ENCODE results near the gene HOXA3.

The HOXA3 gene

GRCh38 chr7:27064159-27064558, 88.2 kb downstream of the HOXA3 start:
- H3K9ac ChIP-seq (ENCODE audit: low read depth, low read length) = no peak overlapping the region
- H3K27me3 ChIP-seq (ENCODE audit: control insufficient read depth, insufficient read depth, low read length) = no peaks in the 10 kb centered on the region
- no peaks in the 10 kb centered on the region for H3K4me1 ChIP-seq (ENCODE audit: control insufficient read depth, insufficient read depth, low read length)
- H3K4me3 ChIP-seq (ENCODE audit: low read depth, low read length) = no peak overlapping the region
- no peaks in the 10 kb centered on the region for H3K36me3 ChIP-seq (ENCODE audit: control insufficient read depth, insufficient read depth, low read length)
- no peaks in the 10 kb centered on the region for H3K9me3 ChIP-seq (ENCODE audit: control insufficient read depth, insufficient read depth, low read length)

GRCh38 chr7:27062946-27063345, 89.4 kb downstream of the HOXA3 start:
- Histone ChIP-seq H3K27me3 (ENCODE audit: control insufficient read depth, insufficient read depth, low read length) (no peaks in the 10 kb centered on the region), H3K9me3 (ENCODE audit: control insufficient read depth, insufficient read depth, low read length) (no peaks in the 10 kb centered on the region), H3K4me1 (ENCODE audit: control insufficient read depth, insufficient read depth, low read length) (no peaks in the 10 kb centered on the region), H3K9ac (ENCODE audit: low read depth, low read length) (no peak overlapping the region), H3K36me3 (ENCODE audit: control insufficient read depth, insufficient read depth, low read length) (no peaks in the 10 kb centered on the region), H3K4me3 (ENCODE audit: low read depth, low read length) (no peak overlapping the region)

Data from iPS-15b (cell line).